Smooth muscle cell (in vitro differentiated cells): Measurements from ENCODE around the gene CYB5R3. TPM values are rescaled to one million over a fixed set of nuclear protein-coding genes. Genes with fewer than 3 reads are reported as not detected.
"Not testable (repeated sequence)": the region's sequence is repeated elsewhere in the genome, so short reads cannot be mapped to it uniquely, and the experiment has no call there.

Source experiments
- DNase-seq: peaks from one replicate; lab custom pipeline; 2025; ENCODE audit not compliant: unreplicated experiment; lab: John Stamatoyannopoulos, UW
- H2AFZ ChIP-seq: fragments of 200-600 bp; sonication (generic); 2 replicates; pipeline ENCODE4 v1.6.0; 2016; ENCODE audit warnings: antibody characterized with exemption, low read depth, mild to moderate bottlenecking
- H3F3A ChIP-seq: fragments of 200-600 bp; sonication (generic); 2 replicates; pipeline ENCODE4 v1.6.0; 2017; ENCODE audit warnings: antibody characterized with exemption, low read depth
- H3K27ac ChIP-seq: fragments of 200-600 bp; sonication (generic); 2 replicates; pipeline ENCODE4 v1.5.1; 2016; ENCODE audit warnings: low read depth, mild to moderate bottlenecking
- H3K27me3 ChIP-seq: fragments of 200-600 bp; sonication (generic); 2 replicates; pipeline ENCODE4 v1.6.1; 2016; ENCODE audit warnings: low read depth, mild to moderate bottlenecking
- H3K36me3 ChIP-seq: fragments of 200-600 bp; sonication (generic); 2 replicates; pipeline ENCODE4 v1.5.1; 2016; ENCODE audit warnings: low read depth
- H3K4me1 ChIP-seq: fragments of 200-600 bp; sonication (generic); 2 replicates; pipeline ENCODE4 v1.5.1; 2016; ENCODE audit warnings: low read depth
- H3K4me2 ChIP-seq: fragments of 200-600 bp; sonication (generic); 2 replicates; pipeline ENCODE4 v1.6.0; 2016; ENCODE audit warnings: mild to moderate bottlenecking
- H3K4me3 ChIP-seq: fragments of 200-600 bp; sonication (generic); 2 replicates; pipeline ENCODE4 v1.5.1; 2016; ENCODE audit warnings: mild to moderate bottlenecking
- H3K79me2 ChIP-seq: fragments of 200-600 bp; sonication (generic); 2 replicates; pipeline ENCODE4 v1.6.0; 2016; ENCODE audit warnings: low read depth, mild to moderate bottlenecking
- H3K9ac ChIP-seq: fragments of 200-600 bp; sonication (generic); 2 replicates; pipeline ENCODE4 v1.6.0; 2016; ENCODE audit warnings: low read depth
- H3K9me3 ChIP-seq: fragments of 200-600 bp; sonication (generic); replicated peaks from 2 replicates; pipeline ENCODE4 v1.5.1; 2016; ENCODE audit warnings: low read depth
- H4K20me1 ChIP-seq: fragments of 200-600 bp; sonication (generic); 2 replicates; pipeline ENCODE4 v1.6.0; 2016; ENCODE audit warnings: low read depth
- WGBS: methylation state at CpG from one replicate; pipeline ENCODE4 v1.1.7; 2016; ENCODE audit warnings: low lambda C conversion rate; 5-methylcytosine and 5-hydroxymethylcytosine counted together
- polyA plus RNA-seq: library from polyadenylated mRNA; unstranded; fragments of >200 nt; fragmentation: Nextera tagmentation; extraction: Ambion mirVana; gene quantifications from 2 replicates; pipeline ENCODE4 v1.2.1, GENCODE V29; 2016
- small RNA-seq: library from RNA; depleted of rRNA; stranded (forward); fragments of <200 nt; gene quantifications from one replicate; pipeline ENCODE3, GENCODE V24; 2014
- total RNA-seq: library from RNA; depleted of rRNA; stranded (reverse); fragments of >200 nt; gene quantifications from 2 replicates; pipeline ENCODE4 v1.2.3, GENCODE V29; 2014

The CYB5R3 gene
- total and polyA plus RNA-seq, 2 experiments from 2014 or later = 76.8 to 365 TPM

GRCh38 chr22:42574468-42574867, 74.7 kb downstream of the CYB5R3 start:
- not testable (repeated sequence) for H3K27ac ChIP-seq, H3K27me3 ChIP-seq, H3K4me2 ChIP-seq, H3K4me3 ChIP-seq, H3K4me1 ChIP-seq, H3K9me3 ChIP-seq, H2AFZ ChIP-seq, H3K36me3 ChIP-seq, DNase-seq, H3K79me2 ChIP-seq, H3K9ac ChIP-seq, H4K20me1 ChIP-seq, H3F3A ChIP-seq
- 95% methylated on average over 19 of the region's 21 CpGs for WGBS

GRCh38 chr22:42574046-42574445, 75.1 kb downstream of the CYB5R3 start:
- H3K4me3 ChIP-seq, H3K9me3 ChIP-seq, H3K79me2 ChIP-seq, H3K27ac ChIP-seq, H3K9ac ChIP-seq, DNase-seq, H3K4me1 ChIP-seq, H3K27me3 ChIP-seq, H2AFZ ChIP-seq, H3K36me3 ChIP-seq, H3F3A ChIP-seq, H3K4me2 ChIP-seq, H4K20me1 ChIP-seq: not testable (repeated sequence)
- WGBS = 83% methylated on average over 1 of the region's 1 CpG

- not testable (repeated sequence) for H3K79me2 ChIP-seq, H3K27ac ChIP-seq, H3K4me2 ChIP-seq, H2AFZ ChIP-seq, H3K27me3 ChIP-seq, H3K9ac ChIP-seq, H3K4me1 ChIP-seq, H4K20me1 ChIP-seq, H3K4me3 ChIP-seq, H3K9me3 ChIP-seq, H3K36me3 ChIP-seq, DNase-seq, H3F3A ChIP-seq
- 89% methylated on average over 12 of the region's 12 CpGs for WGBS
Measured at GRCh38 chr22:42571068-42571467, 78.1 kb downstream of the CYB5R3 start.

- H3K79me2 ChIP-seq, H3K9me3 ChIP-seq, H3K36me3 ChIP-seq, H3K4me1 ChIP-seq, H3K27me3 ChIP-seq, H3F3A ChIP-seq, H3K4me2 ChIP-seq, H3K9ac ChIP-seq, H4K20me1 ChIP-seq, H3K4me3 ChIP-seq, H2AFZ ChIP-seq, DNase-seq, H3K27ac ChIP-seq: not testable (repeated sequence)
- WGBS = 85% methylated on average over 9 of the region's 9 CpGs
Measured at GRCh38 chr22:42570580-42570979, 78.6 kb downstream of the CYB5R3 start.

GRCh38 chr22:42567950-42568349, 81.2 kb downstream of the CYB5R3 start:
- H2AFZ ChIP-seq = not testable (repeated sequence)

More at GRCh38 chr22:42567950-42568349, 81.2 kb downstream of the CYB5R3 start:
- H3K79me2 ChIP-seq, H3K36me3 ChIP-seq, H3K27ac ChIP-seq, H3K4me3 ChIP-seq, H3K27me3 ChIP-seq, H3K4me2 ChIP-seq, H3K9ac ChIP-seq, DNase-seq, H3F3A ChIP-seq, H3K9me3 ChIP-seq, H3K4me1 ChIP-seq, H4K20me1 ChIP-seq: not testable (repeated sequence)
- WGBS = 76% methylated on average over 6 of the region's 6 CpGs

Small RNAs within 50 kb of the gene (small RNA-seq; reads per million reads assigned to genes)
- gene RNU6-513P = not detected

Other genes with a start within 250 kb of the CYB5R3 start
- not detected in 2 replicates for gene NFAM1, start 217.0 kb downstream of the CYB5R3 start, total RNA-seq
- not detected in 2 replicates for gene NFAM1, start 217.0 kb downstream of the CYB5R3 start, polyA plus RNA-seq
- 24.5 and 26.3 TPM in 2 replicates for gene RRP7A, start 129.6 kb downstream of the CYB5R3 start, total RNA-seq
- 64.2 and 84.0 TPM in 2 replicates for gene RRP7A, start 129.6 kb downstream of the CYB5R3 start, polyA plus RNA-seq
- 1.3 and 5.3 TPM in 2 replicates for gene SERHL2, start 95.4 kb downstream of the CYB5R3 start, total RNA-seq
- gene SERHL2, start 95.4 kb downstream of the CYB5R3 start, polyA plus RNA-seq = 4.6 and 7.7 TPM in 2 replicates
- 27.8 and 31.1 TPM in 2 replicates for gene POLDIP3, start 34.5 kb downstream of the CYB5R3 start, total RNA-seq
- 45.5 and 49.4 TPM in 2 replicates for gene POLDIP3, start 34.5 kb downstream of the CYB5R3 start, polyA plus RNA-seq
- gene ATP5MGL, start 8.8 kb downstream of the CYB5R3 start, total RNA-seq = 1.3 and 2.8 TPM in 2 replicates
- 0.41 TPM in 1 of 2 replicates, not detected in the other for gene ATP5MGL, start 8.8 kb downstream of the CYB5R3 start, polyA plus RNA-seq
- 0.99 and 3.2 TPM in 2 replicates for gene A4GALT, start 71.5 kb upstream of the CYB5R3 start, total RNA-seq
- gene A4GALT, start 71.5 kb upstream of the CYB5R3 start, polyA plus RNA-seq = 1.6 and 8.4 TPM in 2 replicates
- gene ARFGAP3, start 207.9 kb upstream of the CYB5R3 start, total RNA-seq = 89.9 and 120 TPM in 2 replicates
- gene ARFGAP3, start 207.9 kb upstream of the CYB5R3 start, polyA plus RNA-seq = 68.4 and 69.2 TPM in 2 replicates